B cell (primary cell): ENCODE results near the gene OR5M10. TPM values are rescaled to one million over a fixed set of nuclear protein-coding genes. Genes with fewer than 3 reads are reported as not detected.
"Not testable (repeated sequence)": the region's sequence is repeated elsewhere in the genome, so short reads cannot be mapped to it uniquely, and the experiment has no call there.

Experiments
- ATAC-seq: fragments of 200-7000 bp; cut with Tn5 transposase; one replicate; pipeline ENCODE4 v1.10.0; 2021; ENCODE audit warnings: low read depth, mild to moderate bottlenecking, moderate number of reproducible peaks, moderate library complexity
- CTCF ChIA-PET: fragments of 350-600 bp; sonication (Branson Sonifier 250); formaldehyde crosslinking; loops from one replicate; lab custom pipeline; 2021; ENCODE audit warnings: antibody characterized with exemption, inconsistent platforms; lab: Charles Lee
- POLR2A ChIA-PET: fragments of 350-600 bp; sonication (Branson Sonifier 250); formaldehyde crosslinking; loops from one replicate; lab custom pipeline; 2021; ENCODE audit warnings: antibody characterized with exemption; lab: Charles Lee
- DNase-seq: peaks from one replicate; pipeline ENCODE4 v3.0.0; 2013
- H2AFZ ChIP-seq: 2 replicates; pipeline ENCODE4 v1.6.1; 2012; ENCODE audit warnings: mild to moderate bottlenecking, low read depth, low read length; ENCODE audit not compliant: insufficient read depth, poor library complexity, severe bottlenecking
- H3K27ac ChIP-seq, 2 donors: 1 replicate in 1 of 2; 2 replicates in 1 of 2; pipeline ENCODE4 v1.5.1; 2012 to 2013; ENCODE audit warnings: low read length in 2 of 2, mild to moderate bottlenecking in 2 of 2, moderate library complexity in 1 of 2
- H3K27me3 ChIP-seq, 4 experiments: fragments of 200-600 bp in 1 of 4; sonication (generic) in 1 of 4; replicated peaks in 1 of 4; 1 replicate in 2 of 4; 2 replicates in 2 of 4; pipeline versions ENCODE4 v1.6.1 to v1.7.0; 2013 to 2016; ENCODE audit warnings: low read length in 3 of 4, mild to moderate bottlenecking in 2 of 4, mixed read lengths in 1 of 4, moderate library complexity in 1 of 4; ENCODE audit not compliant: insufficient read depth in 4 of 4, control insufficient read depth in 3 of 4; ENCODE audit errors: control extremely low read depth in 1 of 4
- H3K36me3 ChIP-seq, 2 experiments: replicated peaks in 1 of 2; 1 replicate in 1 of 2; 2 replicates in 1 of 2; pipeline versions ENCODE4 v1.6.1 to v1.7.1; 2013; ENCODE audit warnings: low read length in 1 of 2; ENCODE audit not compliant: insufficient read depth in 2 of 2, control insufficient read depth in 1 of 2; ENCODE audit errors: control extremely low read depth in 1 of 2, extremely low read depth in 1 of 2
- H3K4me1 ChIP-seq, 2 donors: fragments of 200-600 bp in 1 of 2; sonication (generic) in 1 of 2; 1 replicate in 1 of 2; 2 replicates in 1 of 2; pipeline versions ENCODE4 v1.5.1 to v1.6.1; 2013 to 2017; ENCODE audit warnings: low read length in 2 of 2; ENCODE audit not compliant: control insufficient read depth in 2 of 2, insufficient read depth in 2 of 2
- H3K4me2 ChIP-seq: replicated peaks from 2 replicates; pipeline ENCODE3; 2012; ENCODE audit warnings: mild to moderate bottlenecking, low read depth, low read length; ENCODE audit not compliant: poor library complexity, severe bottlenecking
- H3K4me3 ChIP-seq, 5 experiments: fragments of 200-600 bp in 1 of 5; sonication (generic) in 1 of 5; 1 replicate in 3 of 5; 2 replicates in 2 of 5; pipeline versions ENCODE4 v1.5.1 to v1.7.0; 2011 to 2016; ENCODE audit warnings: low read length in 4 of 5, mild to moderate bottlenecking in 4 of 5, low read depth in 2 of 5, control low read depth in 1 of 5, moderate library complexity in 1 of 5; ENCODE audit not compliant: insufficient read depth in 1 of 5; ENCODE audit errors: control extremely low read depth in 1 of 5, extremely low read depth in 1 of 5
- H3K79me2 ChIP-seq: fragments of 200-600 bp; sonication (generic); one replicate; pipeline ENCODE4 v1.6.0; 2016; ENCODE audit warnings: low read length; ENCODE audit not compliant: control insufficient read depth, insufficient read depth
- H3K9ac ChIP-seq: fragments of 200-600 bp; sonication (generic); 2 replicates; pipeline ENCODE4 v1.6.1; 2017; ENCODE audit warnings: mild to moderate bottlenecking, low read length, moderate library complexity
- H3K9me3 ChIP-seq, 3 donors: one replicate each; pipeline versions ENCODE4 v1.6.1 to v1.7.1; 2013; ENCODE audit warnings: low read length in 2 of 3; ENCODE audit not compliant: control insufficient read depth in 2 of 3, insufficient read depth in 1 of 3; ENCODE audit errors: control extremely low read depth in 1 of 3
- H4K20me1 ChIP-seq: 2 replicates; pipeline ENCODE4 v1.6.0; 2012; ENCODE audit warnings: mild to moderate bottlenecking, low read length; ENCODE audit not compliant: insufficient read depth, control insufficient read depth, poor library complexity, severe bottlenecking
- H3K27ac Mint-ChIP-seq: one replicate; pipeline ENCODE4 v1.8.0; 2021; ENCODE audit warnings: mixed read lengths
- H3K27me3 Mint-ChIP-seq: one replicate; pipeline ENCODE4 v1.8.0; 2021; ENCODE audit warnings: mixed read lengths
- H3K4me1 Mint-ChIP-seq: one replicate; pipeline ENCODE4 v1.8.0; 2021; ENCODE audit warnings: mixed read lengths
- H3K4me3 Mint-ChIP-seq: one replicate; pipeline ENCODE4 v1.8.0; 2021; ENCODE audit warnings: mixed read lengths
- H3K9me3 Mint-ChIP-seq: one replicate; pipeline ENCODE4 v1.8.0; 2022; ENCODE audit warnings: mixed read lengths; ENCODE audit not compliant: insufficient read depth
- EZH2 ChIP-seq: IDR thresholded peaks from 2 replicates; pipeline ENCODE4 v1.6.1; 2012; ENCODE audit warnings: borderline replicate concordance, low read depth, mild to moderate bottlenecking, moderate library complexity, low read length; ENCODE audit not compliant: insufficient read depth, poor library complexity, severe bottlenecking
- WGBS: methylation state at CpG from one replicate; pipeline ENCODE4 v1.1.5; 2013; ENCODE audit warnings: missing lambda C conversion rate; ENCODE audit not compliant: insufficient coverage; 5-methylcytosine and 5-hydroxymethylcytosine counted together
- intact Hi-C: fragments of 100-400 bp; cut with micrococcal nuclease; formaldehyde crosslinking; loops from one replicate; pipeline ENCODE4 v1.10.0; 2022
- polyA plus RNA-seq: library from polyadenylated mRNA; depleted of rRNA; stranded (reverse); fragments of >200 nt; gene quantifications from 2 replicates; pipeline ENCODE4 v1.2.3, GENCODE V29; 2012
- total RNA-seq, 2 donors: library from RNA; stranded (reverse); fragments of 120-200 nt in 1 of 2; gene quantifications; 1 replicate in 1 of 2; 2 replicates in 1 of 2; pipeline versions ENCODE4 v1.2.3 to v1.2.4, GENCODE V29; 2013 to 2022
- TF ChIP-seq, protein P1 (sequence below): fragments of 200-600 bp; IDR thresholded peaks from one replicate; pipeline ENCODE4 v1.8.0; 2022; ENCODE audit warnings: antibody characterized with exemption, mild to moderate bottlenecking

OR5M10 gene
- total and polyA plus RNA-seq, 2 donors (not counting 1 experiment from before 2014, with no cell fraction given) = not detected

DNA sequence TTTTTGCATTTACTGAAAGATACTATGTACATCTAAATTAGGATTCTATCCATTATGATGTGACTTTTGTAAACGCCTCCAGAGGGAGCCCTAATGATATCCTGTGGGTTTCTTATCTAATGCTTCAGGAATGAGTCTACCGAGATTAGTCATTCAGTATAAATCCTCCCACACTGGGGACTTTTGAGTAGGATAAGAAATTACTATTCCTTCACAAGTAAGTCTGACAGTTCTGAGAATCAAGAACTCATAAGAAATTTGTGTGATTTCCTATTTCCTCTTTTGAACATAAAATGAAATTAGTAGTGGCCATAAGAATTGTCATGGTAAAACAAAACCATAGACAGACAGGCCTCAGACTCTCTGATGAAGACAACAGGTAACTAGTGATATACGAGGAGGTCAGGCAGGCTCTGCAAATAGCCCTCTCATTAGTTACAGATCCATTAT lies 47.2 kb upstream of the OR5M10 start:
- no peaks in the 10 kb centered on the region for H4K20me1 ChIP-seq
- no peak overlapping the region for H3K27ac Mint-ChIP-seq
- intact Hi-C loops = no loop called here
- H3K36me3 ChIP-seq = no peaks in the 10 kb centered on the region
- no peak overlapping the region for H3K27ac ChIP-seq
- ATAC-seq (no peak), DNase-seq (no peak)
- H3K4me3 Mint-ChIP-seq = no peak overlapping the region
- POLR2A ChIA-PET = no interaction called here
- H2AFZ ChIP-seq = no peak overlapping the region
- no CpG with 5 or more reads among the region's 3 CpGs for WGBS
- H3K9ac ChIP-seq = no peak overlapping the region
- H3K9me3 Mint-ChIP-seq = no peaks in the 10 kb centered on the region
- H3K27me3 Mint-ChIP-seq = no peaks in the 10 kb centered on the region
- TF ChIP-seq, protein P1, sequence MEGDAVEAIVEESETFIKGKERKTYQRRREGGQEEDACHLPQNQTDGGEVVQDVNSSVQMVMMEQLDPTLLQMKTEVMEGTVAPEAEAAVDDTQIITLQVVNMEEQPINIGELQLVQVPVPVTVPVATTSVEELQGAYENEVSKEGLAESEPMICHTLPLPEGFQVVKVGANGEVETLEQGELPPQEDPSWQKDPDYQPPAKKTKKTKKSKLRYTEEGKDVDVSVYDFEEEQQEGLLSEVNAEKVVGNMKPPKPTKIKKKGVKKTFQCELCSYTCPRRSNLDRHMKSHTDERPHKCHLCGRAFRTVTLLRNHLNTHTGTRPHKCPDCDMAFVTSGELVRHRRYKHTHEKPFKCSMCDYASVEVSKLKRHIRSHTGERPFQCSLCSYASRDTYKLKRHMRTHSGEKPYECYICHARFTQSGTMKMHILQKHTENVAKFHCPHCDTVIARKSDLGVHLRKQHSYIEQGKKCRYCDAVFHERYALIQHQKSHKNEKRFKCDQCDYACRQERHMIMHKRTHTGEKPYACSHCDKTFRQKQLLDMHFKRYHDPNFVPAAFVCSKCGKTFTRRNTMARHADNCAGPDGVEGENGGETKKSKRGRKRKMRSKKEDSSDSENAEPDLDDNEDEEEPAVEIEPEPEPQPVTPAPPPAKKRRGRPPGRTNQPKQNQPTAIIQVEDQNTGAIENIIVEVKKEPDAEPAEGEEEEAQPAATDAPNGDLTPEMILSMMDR = no peak
- TF ChIP-seq EZH2 = no peak
- no peaks in the 10 kb centered on the region for H3K27me3 ChIP-seq
- H3K4me2 ChIP-seq = no peak overlapping the region
- no peaks in the 10 kb centered on the region for H3K4me1 Mint-ChIP-seq
- CTCF ChIA-PET = no interaction called here
- H3K4me3 ChIP-seq = no peak overlapping the region
- H3K79me2 ChIP-seq = no peaks in the 10 kb centered on the region
- H3K9me3 ChIP-seq = no peaks in the 10 kb centered on the region
- H3K4me1 ChIP-seq = no peaks in the 10 kb centered on the region

DNA sequence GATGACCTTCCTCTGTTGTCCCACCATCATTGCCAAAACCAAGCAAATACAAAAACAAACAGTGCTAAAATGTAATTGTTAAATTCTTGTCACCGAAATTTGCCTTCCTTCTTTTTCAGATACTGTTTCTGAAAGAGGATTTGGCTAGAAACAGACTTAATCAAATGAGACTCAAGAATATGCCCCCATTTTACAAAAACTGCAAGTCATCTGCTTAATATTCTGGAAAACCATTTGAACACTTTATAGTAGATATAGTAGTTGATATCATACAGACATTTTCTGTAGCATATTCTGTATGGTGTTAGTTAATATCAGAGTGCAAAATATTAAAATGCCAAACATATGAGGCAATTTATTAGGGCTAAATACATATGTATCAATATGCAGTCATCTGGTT lies 33.7 kb upstream of the OR5M10 start:
- no peaks in the 10 kb centered on the region for H3K36me3 ChIP-seq
- TF ChIP-seq, protein P1 = no peak
- no peak for TF ChIP-seq EZH2
- no peak overlapping the region for H3K9ac ChIP-seq
- no peak overlapping the region for H3K27ac Mint-ChIP-seq
- no CpG with 5 or more reads among the region's 1 CpG for WGBS
- no peak for DNase-seq
- no peaks in the 10 kb centered on the region for H4K20me1 ChIP-seq
- peaks cover 3% of the 10 kb centered on the region for H3K9me3 Mint-ChIP-seq
- H3K9me3 ChIP-seq = no peaks in the 10 kb centered on the region
- H2AFZ ChIP-seq = no peak overlapping the region
- POLR2A ChIA-PET = no interaction called here
- H3K4me1 ChIP-seq = no peaks in the 10 kb centered on the region
- H3K27me3 Mint-ChIP-seq = no peaks in the 10 kb centered on the region
- H3K4me3 Mint-ChIP-seq = no peak overlapping the region
- no peaks in the 10 kb centered on the region for H3K79me2 ChIP-seq
- H3K4me3 ChIP-seq = no peak overlapping the region
- CTCF ChIA-PET = no interaction called here
- no peak overlapping the region for H3K27ac ChIP-seq
- ATAC-seq = no peak
- intact Hi-C loops = no loop called here
- H3K4me2 ChIP-seq = no peak overlapping the region
- no peaks in the 10 kb centered on the region for H3K27me3 ChIP-seq
- no peaks in the 10 kb centered on the region for H3K4me1 Mint-ChIP-seq

GRCh38 chr11:56592088-56592717 lies 14.7 kb upstream of the OR5M10 start:
- 90% methylated on average over 9 of the region's 20 CpGs for WGBS
- H3K4me2 ChIP-seq, H2AFZ ChIP-seq, H3K9me3 ChIP-seq, H3K9me3 Mint-ChIP-seq, H3K36me3 ChIP-seq, H3K27me3 ChIP-seq, H3K4me1 Mint-ChIP-seq, DNase-seq, H3K4me3 Mint-ChIP-seq, H3K27me3 Mint-ChIP-seq, H4K20me1 ChIP-seq, H3K27ac ChIP-seq, intact Hi-C loops, POLR2A ChIA-PET, H3K9ac ChIP-seq, CTCF ChIA-PET, ATAC-seq, H3K27ac Mint-ChIP-seq, H3K4me1 ChIP-seq, H3K79me2 ChIP-seq, H3K4me3 ChIP-seq: not testable (repeated sequence)
